ENCODE measurements around the gene DEK. TPM values are rescaled to one million over a fixed set of nuclear protein-coding genes. Genes with fewer than 3 reads are reported as not detected.
A peak's percentile ranks its signal among the peaks of the same experiment; 100 is the strongest.
"Not testable (repeated sequence)": the region's sequence is repeated elsewhere in the genome, so short reads cannot be mapped to it uniquely, and the experiment has no call there.

Gene DEK
- polyA plus RNA-seq, 12 donors = 105 to 320 (median 140) TPM

GRCh38 chr6:18208778-18209177 lies 55.6 kb downstream of the DEK start:
- not testable (repeated sequence) for DNase-seq

GRCh38 chr6:18207949-18208348 lies 56.4 kb downstream of the DEK start:
- DNase-seq = no peak

- DNase-seq = no peak
Observed at GRCh38 chr6:18207438-18207837, 56.9 kb downstream of the DEK start.

GRCh38 chr6:18206591-18206990 lies 57.7 kb downstream of the DEK start:
- no peak for DNase-seq

GRCh38 chr6:18204691-18205090 lies 59.6 kb downstream of the DEK start:
- no peak for DNase-seq

- no peak for DNase-seq
Observed at GRCh38 chr6:18203786-18204185, 60.5 kb downstream of the DEK start.

GRCh38 chr6:18192026-18192425 lies 72.3 kb downstream of the DEK start:
- no peak for DNase-seq

GRCh38 chr6:18189196-18189595 lies 75.1 kb downstream of the DEK start:
- no peak for DNase-seq

- no peak for DNase-seq
Observed at GRCh38 chr6:18187701-18188100, 76.6 kb downstream of the DEK start.

GRCh38 chr6:18186540-18187250 lies 77.6 kb downstream of the DEK start:
- DNase-seq = no peak

GRCh38 chr6:18186033-18186432 lies 78.3 kb downstream of the DEK start:
- DNase-seq = no peak

GRCh38 chr6:18185624-18186023 lies 78.7 kb downstream of the DEK start:
- DNase-seq = no peak

- no peak for DNase-seq
Observed at GRCh38 chr6:18183766-18184165, 80.6 kb downstream of the DEK start.

GRCh38 chr6:18182568-18182967 lies 81.8 kb downstream of the DEK start:
- DNase-seq = no peak

- DNase-seq = peak; percentile 7
Observed at GRCh38 chr6:18179770-18180356, 84.5 kb downstream of the DEK start.

GRCh38 chr6:18178960-18179615 lies 85.2 kb downstream of the DEK start:
- no peak for DNase-seq

GRCh38 chr6:18177286-18177965 lies 86.9 kb downstream of the DEK start:
- DNase-seq = no peak

- DNase-seq = not testable (repeated sequence)
Observed at GRCh38 chr6:18176198-18176597, 88.1 kb downstream of the DEK start.
